ENCODE measurements around the gene TIAM1. TPM values are rescaled to one million over a fixed set of nuclear protein-coding genes. Genes with fewer than 3 reads are reported as not detected.
A peak's percentile ranks its signal among the peaks of the same experiment; 100 is the strongest.

Gene TIAM1
- polyA plus RNA-seq, 3 donors from 2014 or later = 5.6 to 24.7 (median 9.1) TPM

DNA sequence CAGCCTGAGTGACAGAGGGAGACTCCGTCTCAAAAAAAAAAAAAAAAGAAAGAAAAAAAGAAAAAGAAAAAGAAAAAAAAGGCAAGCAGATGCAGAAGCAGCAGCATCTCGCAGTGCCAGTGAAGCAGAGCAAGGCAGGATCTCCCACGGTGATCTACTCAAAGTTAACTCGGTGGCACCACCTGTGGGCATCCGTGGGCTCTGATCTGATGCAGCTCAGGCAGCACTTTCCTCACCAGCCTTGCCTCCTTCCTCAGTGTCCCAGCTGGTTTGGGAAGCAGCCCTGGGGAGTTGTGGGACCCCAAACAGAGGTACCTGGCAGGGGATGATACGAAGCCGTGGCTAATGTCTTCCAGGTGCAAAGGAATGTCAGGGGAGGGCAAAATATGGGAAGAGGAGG is 201.5 kb downstream of the TIAM1 start:
- Mint-ChIP-seq H3K27me3 (ENCODE audit: low read depth in 3 of 3) (peaks cover 0 to 8% (median 6%) of the 10 kb centered on the region in 3 donors), H3K27ac (no peak overlapping the region), H3K4me3 (no peak overlapping the region), H3K36me3 (peaks cover 0 to 30% (median 25%) of the 10 kb centered on the region in 3 donors), H3K4me1 (no peaks in the 10 kb centered on the region), H3K9me3 (no peaks in the 10 kb centered on the region)
- no peak for DNase-seq

GRCh38 chr21:31141389-31142000 is 202.6 kb downstream of the TIAM1 start:
- H3K27me3 Mint-ChIP-seq (ENCODE audit: low read depth in 3 of 3) = peaks cover 3 to 14% (median 12%) of the 10 kb centered on the region in 3 donors
- no peak for DNase-seq
- peaks cover 3 to 33% (median 23%) of the 10 kb centered on the region in 3 donors for H3K36me3 Mint-ChIP-seq
- no peak overlapping the region for H3K27ac Mint-ChIP-seq
- no peak overlapping the region for H3K4me3 Mint-ChIP-seq
- no peaks in the 10 kb centered on the region for H3K9me3 Mint-ChIP-seq
- no peaks in the 10 kb centered on the region for H3K4me1 Mint-ChIP-seq

GRCh38 chr21:31140676-31141075 is 203.4 kb downstream of the TIAM1 start:
- H3K4me1 Mint-ChIP-seq = no peaks in the 10 kb centered on the region
- no peak overlapping the region for H3K4me3 Mint-ChIP-seq
- H3K36me3 Mint-ChIP-seq = peaks cover 4 to 37% (median 26%) of the 10 kb centered on the region in 3 donors
- no peak overlapping the region for H3K27ac Mint-ChIP-seq
- peaks cover 4 to 14% (median 12%) of the 10 kb centered on the region in 3 donors for H3K27me3 Mint-ChIP-seq (ENCODE audit: low read depth in 3 of 3)
- no peaks in the 10 kb centered on the region for H3K9me3 Mint-ChIP-seq
- DNase-seq = no peak

DNA sequence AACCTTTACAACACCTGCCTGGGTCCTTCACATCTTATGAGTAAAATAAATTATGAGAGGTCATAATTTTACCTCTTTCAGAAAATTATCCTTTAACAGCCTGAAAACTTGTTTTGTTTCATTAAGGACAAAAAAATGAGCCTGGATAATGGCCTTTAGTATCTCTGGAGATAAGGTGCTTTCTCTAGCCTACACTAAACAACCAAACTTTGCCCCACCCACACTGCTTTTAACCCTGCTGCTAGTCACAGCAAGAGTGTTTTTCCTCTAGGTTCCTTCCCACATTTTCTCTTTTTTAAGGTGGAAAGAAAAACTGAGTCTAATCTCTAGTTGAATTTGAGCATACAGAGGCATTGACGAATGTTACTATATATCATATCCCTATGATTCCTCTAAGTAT is 204.0 kb downstream of the TIAM1 start:
- Mint-ChIP-seq H3K36me3 (peaks cover 4 to 42% (median 29%) of the 10 kb centered on the region in 3 donors), H3K4me3 (no peak overlapping the region), H3K27ac (no peak overlapping the region), H3K27me3 (ENCODE audit: low read depth in 3 of 3) (peaks cover 10 to 15% (median 14%) of the 10 kb centered on the region in 3 donors), H3K4me1 (no peaks in the 10 kb centered on the region), H3K9me3 (no peaks in the 10 kb centered on the region)
- no peak for DNase-seq

- no peak overlapping the region for H3K4me3 Mint-ChIP-seq
- peaks cover 4 to 53% (median 33%) of the 10 kb centered on the region in 3 donors for H3K36me3 Mint-ChIP-seq
- peaks cover 0 to under 1% (median 0%) of the 10 kb centered on the region in 6 donors for H3K9me3 Mint-ChIP-seq
- no peak overlapping the region for H3K27ac Mint-ChIP-seq
- DNase-seq = no peak
- peaks cover 9 to 14% of the 10 kb centered on the region in 2 donors for H3K4me1 Mint-ChIP-seq
- peaks cover 19 to 24% (median 19%) of the 10 kb centered on the region in 3 donors for H3K27me3 Mint-ChIP-seq (ENCODE audit: low read depth in 3 of 3)
Measured at GRCh38 chr21:31137960-31138359, 206.1 kb downstream of the TIAM1 start.

GRCh38 chr21:31136891-31137290 is 207.2 kb downstream of the TIAM1 start:
- Mint-ChIP-seq H3K27me3 (ENCODE audit: low read depth in 3 of 3) (peaks cover 21% of the 10 kb centered on the region in 3 donors), H3K9me3 (peaks cover 0 to 2% (median 0%) of the 10 kb centered on the region in 6 donors), H3K4me3 (no peak overlapping the region), H3K27ac (no peak overlapping the region), H3K36me3 (peaks cover 4 to 51% (median 30%) of the 10 kb centered on the region in 3 donors), H3K4me1 (peaks cover 20 to 25% of the 10 kb centered on the region in 2 donors)
- DNase-seq = no peak

DNA sequence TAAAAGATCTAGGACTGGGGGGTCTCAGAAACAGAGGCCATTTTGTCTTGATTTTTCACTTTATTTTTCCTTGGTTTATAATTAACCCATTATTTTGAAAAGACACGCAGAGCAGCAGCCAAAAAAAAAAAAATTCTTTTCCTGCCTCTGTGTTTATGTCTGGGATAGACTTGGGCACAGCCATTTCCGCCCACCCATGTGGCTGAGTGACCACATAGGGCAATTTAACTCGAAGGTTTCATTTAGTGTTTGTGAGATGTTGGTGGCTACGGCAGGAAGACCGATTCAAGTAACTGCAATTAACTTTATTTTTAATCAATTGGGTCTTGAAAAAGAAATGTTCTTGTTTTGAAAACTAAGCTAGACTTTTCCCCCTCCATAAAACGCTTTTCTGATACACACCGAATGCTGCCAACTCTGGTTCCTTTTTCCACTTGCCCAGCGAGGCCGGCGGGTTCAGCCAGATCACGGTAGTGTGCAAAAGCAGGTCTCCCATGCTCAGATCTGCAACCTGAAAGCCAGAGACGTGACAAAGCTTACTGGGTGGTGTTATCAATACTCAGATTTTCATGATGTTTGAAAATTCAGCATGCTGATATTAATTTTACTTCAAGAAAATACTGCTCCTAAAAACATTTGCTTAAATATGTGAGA is 208.4 kb downstream of the TIAM1 start:
- Mint-ChIP-seq H3K36me3 (peaks cover 4 to 43% (median 26%) of the 10 kb centered on the region in 3 donors), H3K27ac (no peak overlapping the region), H3K4me3 (no peak overlapping the region), H3K9me3 (peaks cover 0 to 2% (median 0%) of the 10 kb centered on the region in 6 donors), H3K27me3 (ENCODE audit: low read depth in 3 of 3) (peaks cover 17 to 33% (median 22%) of the 10 kb centered on the region in 3 donors), H3K4me1 (peaks cover 23 to 34% of the 10 kb centered on the region in 2 donors)
- DNase-seq = no peak

- peaks cover 4 to 53% (median 31%) of the 10 kb centered on the region in 3 donors for H3K36me3 Mint-ChIP-seq
- DNase-seq = no peak
- H3K4me3 Mint-ChIP-seq = peak overlapping the region; percentile 68 to 82 (median 73)
- H3K4me1 Mint-ChIP-seq = peaks cover 23 to 34% of the 10 kb centered on the region in 2 donors
- H3K27ac Mint-ChIP-seq = peak overlapping the region in 2 of 6 donors; percentile 0 to 4
- H3K9me3 Mint-ChIP-seq = peaks cover 0 to 2% (median 0%) of the 10 kb centered on the region in 6 donors
- H3K27me3 Mint-ChIP-seq (ENCODE audit: low read depth in 3 of 3) = peaks cover 17 to 40% (median 28%) of the 10 kb centered on the region in 3 donors
Measured at GRCh38 chr21:31133243-31133830, 210.7 kb downstream of the TIAM1 start.

DNA sequence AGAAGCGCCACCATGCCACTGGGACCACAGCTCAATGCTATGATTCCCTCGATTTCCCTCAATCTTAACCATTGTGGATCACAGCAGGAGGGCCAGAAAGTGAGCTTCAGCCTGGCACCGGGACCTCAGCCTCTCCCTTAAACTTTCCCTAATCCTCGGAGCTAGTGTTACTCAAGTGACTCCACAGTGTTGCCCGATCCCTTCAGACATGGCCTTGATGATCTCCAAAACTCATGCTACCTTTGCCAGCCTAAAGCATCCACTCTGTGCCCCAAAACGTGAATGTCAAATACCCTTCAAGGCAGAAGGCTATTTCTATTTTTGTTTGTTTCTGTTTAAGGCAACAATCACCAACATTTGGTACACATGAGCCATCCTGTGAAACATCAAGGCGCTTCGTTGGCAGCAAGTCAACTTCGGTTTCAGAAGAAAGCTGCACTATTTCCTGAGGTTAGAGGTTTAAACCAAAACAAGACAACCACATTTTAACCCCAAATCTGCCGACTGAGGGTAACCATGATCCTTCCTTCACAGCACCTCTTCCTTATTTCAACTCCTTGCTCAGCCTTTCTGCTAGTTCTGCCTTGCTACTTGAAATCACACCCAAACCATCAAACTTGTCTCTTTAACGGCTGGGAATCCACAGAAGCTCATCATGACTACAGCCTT is 211.4 kb downstream of the TIAM1 start:
- Mint-ChIP-seq H3K4me1 (peaks cover 23 to 34% of the 10 kb centered on the region in 2 donors), H3K36me3 (peaks cover 4 to 57% (median 34%) of the 10 kb centered on the region in 3 donors), H3K27ac (peak overlapping the region in 5 of 6 donors; percentile 8 to 83 (median 67))

DNA sequence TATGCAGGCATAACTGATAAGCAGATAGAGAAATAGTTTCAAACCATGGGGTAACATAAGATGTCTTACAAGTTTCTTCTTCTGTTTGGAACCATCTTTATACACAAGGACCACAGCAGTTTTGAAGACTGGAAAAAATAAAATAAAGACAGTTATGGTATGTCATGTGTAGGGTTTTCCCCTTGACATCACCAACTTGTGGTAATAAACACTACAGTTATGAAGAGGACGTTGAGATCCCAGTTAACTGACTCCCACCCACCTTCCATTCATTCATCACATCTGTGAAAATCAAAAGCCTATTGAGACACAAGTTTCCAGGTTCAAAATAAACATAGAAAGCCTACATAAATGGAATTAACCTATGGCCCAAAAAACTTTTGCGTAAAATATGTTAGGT is 213.2 kb downstream of the TIAM1 start:
- Mint-ChIP-seq H3K9me3 (peaks cover 0 to 2% (median 0%) of the 10 kb centered on the region in 6 donors), H3K36me3 (peaks cover 0 to 51% (median 39%) of the 10 kb centered on the region in 3 donors), H3K27ac (no peak overlapping the region), H3K4me1 (peaks cover 23 to 34% of the 10 kb centered on the region in 2 donors), H3K27me3 (ENCODE audit: low read depth in 3 of 3) (peaks cover 11 to 35% (median 28%) of the 10 kb centered on the region in 3 donors), H3K4me3 (peak overlapping the region in 1 of 5 donors; percentile 1)
- no peak for DNase-seq

More for the DNA sequence above, 211.4 kb downstream of the TIAM1 start:
- Mint-ChIP-seq H3K9me3 (peaks cover 0 to 2% (median 0%) of the 10 kb centered on the region in 6 donors), H3K4me3 (peak overlapping the region; percentile 68 to 82 (median 73)), H3K27me3 (ENCODE audit: low read depth in 3 of 3) (peaks cover 17 to 40% (median 28%) of the 10 kb centered on the region in 3 donors)
- peak; percentile 61 to 70 (median 64) for DNase-seq

DNA sequence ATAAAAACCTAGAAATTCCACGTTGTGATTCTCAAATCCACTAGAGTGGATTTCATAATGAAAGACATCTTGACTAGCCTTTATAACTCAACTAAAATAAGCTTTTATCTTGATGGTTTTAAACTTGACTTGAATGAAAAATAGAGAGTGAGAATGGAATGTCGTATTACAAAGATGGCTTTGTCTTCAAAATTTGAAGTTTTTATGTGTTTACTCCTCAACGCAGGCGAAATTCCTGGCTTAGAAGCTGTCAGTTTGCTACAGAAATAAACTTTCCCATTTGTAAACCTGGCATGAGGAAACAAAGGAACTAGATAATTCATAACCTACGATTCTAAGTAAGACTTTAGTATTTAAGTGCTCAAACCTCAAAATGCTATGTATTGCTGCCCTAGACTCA is 215.8 kb downstream of the TIAM1 start:
- Mint-ChIP-seq H3K9me3 (peaks cover 0 to 2% (median 0%) of the 10 kb centered on the region in 6 donors), H3K4me1 (peaks cover 17 to 23% of the 10 kb centered on the region in 2 donors), H3K27ac (no peak overlapping the region), H3K36me3 (peaks cover under 1 to 31% (median 29%) of the 10 kb centered on the region in 3 donors), H3K4me3 (no peak overlapping the region), H3K27me3 (ENCODE audit: low read depth in 3 of 3) (peaks cover 9 to 21% (median 12%) of the 10 kb centered on the region in 3 donors)
- DNase-seq = no peak

DNA sequence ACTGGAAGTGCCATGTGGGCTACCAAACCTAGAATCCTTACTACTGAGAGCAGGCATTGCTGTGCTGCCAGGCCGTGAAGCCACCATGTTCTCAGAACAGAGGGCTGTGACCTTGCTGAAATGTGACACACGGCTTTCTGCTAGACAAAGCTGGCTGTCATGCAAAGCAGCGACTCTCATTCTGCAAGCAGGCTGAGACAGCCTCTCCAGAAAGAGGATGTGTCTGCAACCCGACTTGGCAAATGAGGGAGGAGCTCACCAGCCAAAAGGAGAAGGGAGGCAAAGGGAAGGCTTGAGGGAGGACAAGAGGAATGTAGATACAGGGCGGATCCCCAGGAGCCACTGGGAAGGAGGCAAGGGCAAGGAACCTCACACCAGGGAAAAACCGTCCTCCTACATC is 220.1 kb downstream of the TIAM1 start:
- H3K4me3 Mint-ChIP-seq = no peak overlapping the region
- H3K27me3 Mint-ChIP-seq (ENCODE audit: low read depth in 3 of 3) = peaks cover 3 to 10% (median 7%) of the 10 kb centered on the region in 3 donors
- H3K9me3 Mint-ChIP-seq = no peaks in the 10 kb centered on the region
- no peak overlapping the region for H3K27ac Mint-ChIP-seq
- no peaks in the 10 kb centered on the region for H3K4me1 Mint-ChIP-seq
- peaks cover 4 to 45% (median 36%) of the 10 kb centered on the region in 3 donors for H3K36me3 Mint-ChIP-seq
- DNase-seq = no peak

GRCh38 chr21:31119199-31119598 is 224.9 kb downstream of the TIAM1 start:
- Mint-ChIP-seq H3K27me3 (ENCODE audit: low read depth in 3 of 3) (peaks cover 6 to 10% (median 6%) of the 10 kb centered on the region in 3 donors), H3K4me3 (no peak overlapping the region), H3K4me1 (no peaks in the 10 kb centered on the region), H3K36me3 (peaks cover 4 to 32% (median 28%) of the 10 kb centered on the region in 3 donors), H3K27ac (no peak overlapping the region), H3K9me3 (peaks cover 0 to 1% (median 0%) of the 10 kb centered on the region in 6 donors)
- DNase-seq = no peak
